ENCODE data around the gene RAD51B.

GRCh38 chr14:67879026-67879425 lies 59.4 kb downstream of the RAD51B start:
- TF ChIP-seq CTCF (IDR thresholded peaks at IDR 0.05) (no peak), POLR2A (IDR thresholded peaks at IDR 0.05) (no peak), POLR2AphosphoS5 (IDR thresholded peaks at IDR 0.05) (no peak)

All from upper lobe of left lung (tissue), 4 donors.